HepG2 (cell line): Measurements from ENCODE around the gene PTCD2.

ENCODE experiments used
- CTCF ChIP-seq: sonication (generic); formaldehyde crosslinking; IDR thresholded peaks from 2 replicates; pipeline ENCODE4 v1.5.0; 2020; ENCODE audit warnings: mild to moderate bottlenecking, missing genetic modification reagents, moderate library complexity
- HDAC6 ChIP-seq: fragments of 200-600 bp; sonication (generic); IDR thresholded peaks from 2 replicates; pipeline ENCODE4 v1.7.0; 2017; ENCODE audit warnings: mild to moderate bottlenecking, antibody characterized with exemption, low read length, low read depth
- PAX8 ChIP-seq: sonication (generic); formaldehyde crosslinking; IDR thresholded peaks from 2 replicates; pipeline ENCODE4 v1.8.0; 2022; ENCODE audit warnings: mild to moderate bottlenecking, missing genetic modification reagents, borderline replicate concordance
- XRCC5 ChIP-seq: fragments of 200-400 bp; formaldehyde crosslinking; optimal IDR thresholded peaks from 2 replicates; pipeline ENCODE3; 2017; ENCODE audit warnings: mild to moderate bottlenecking, low read length
- ZNF234 ChIP-seq: sonication (generic); formaldehyde crosslinking; conservative IDR thresholded peaks from 2 replicates; pipeline ENCODE4 v1.5.1; 2020; ENCODE audit warnings: mild to moderate bottlenecking, missing genetic modification reagents

GRCh38 chr5:72358925-72359324, 38.8 kb downstream of the PTCD2 start:
- TF ChIP-seq HDAC6 (no peak), PAX8 (CRISPR knock-in tag) (no peak), ZNF234 (no peak), XRCC5 (no peak), CTCF (no peak)
